Retinal pigment epithelial cell (primary cell): ENCODE measurements around the gene TNFRSF13B.
"Not testable (repeated sequence)": the region's sequence is repeated elsewhere in the genome, so short reads cannot be mapped to it uniquely, and the experiment has no call there.

ENCODE experiments used
- DNase-seq: peaks from one replicate; pipeline ENCODE4 v3.0.0-alpha.2; 2010; ENCODE audit warnings: low read depth
- H3K4me3 ChIP-seq: 2 replicates; pipeline ENCODE4 v1.5.1; 2011; ENCODE audit warnings: mild to moderate bottlenecking, low read length, control low read depth, moderate library complexity
- CTCF ChIP-seq: conservative IDR thresholded peaks from 2 replicates; pipeline ENCODE4 v1.5.1; 2011; ENCODE audit warnings: low read depth, low read length, control low read depth, inconsistent platforms

TNFRSF13B gene

GRCh38 chr17:17018021-17018441 is 46.1 kb upstream of the TNFRSF13B start:
- no peak for TF ChIP-seq CTCF
- no peak for DNase-seq
- no peak overlapping the region for H3K4me3 ChIP-seq

GRCh38 chr17:17017343-17018014 is 45.6 kb upstream of the TNFRSF13B start:
- no peak for DNase-seq
- no peak for TF ChIP-seq CTCF
- H3K4me3 ChIP-seq: no peak overlapping the region

- not testable (repeated sequence) for H3K4me3 ChIP-seq, DNase-seq
Observed at GRCh38 chr17:17016199-17017197, 44.6 kb upstream of the TNFRSF13B start.

GRCh38 chr17:17015230-17015629 is 43.3 kb upstream of the TNFRSF13B start:
- TF ChIP-seq CTCF: no peak
- no peak overlapping the region for H3K4me3 ChIP-seq
- DNase-seq: no peak

GRCh38 chr17:17014748-17015124 is 42.8 kb upstream of the TNFRSF13B start:
- H3K4me3 ChIP-seq, DNase-seq: not testable (repeated sequence)

GRCh38 chr17:17013828-17014747 is 42.2 kb upstream of the TNFRSF13B start:
- DNase-seq, H3K4me3 ChIP-seq: not testable (repeated sequence)

- not testable (repeated sequence) for DNase-seq, H3K4me3 ChIP-seq
Observed at GRCh38 chr17:17011043-17011907, 39.4 kb upstream of the TNFRSF13B start.

- DNase-seq, H3K4me3 ChIP-seq: not testable (repeated sequence)
Observed at GRCh38 chr17:17010545-17011034, 38.7 kb upstream of the TNFRSF13B start.

GRCh38 chr17:17009972-17010371 is 38.1 kb upstream of the TNFRSF13B start:
- DNase-seq, H3K4me3 ChIP-seq: not testable (repeated sequence)

GRCh38 chr17:17008621-17009397 is 36.9 kb upstream of the TNFRSF13B start:
- H3K4me3 ChIP-seq, DNase-seq: not testable (repeated sequence)

- not testable (repeated sequence) for DNase-seq, H3K4me3 ChIP-seq
Observed at GRCh38 chr17:17007891-17008290, 36.0 kb upstream of the TNFRSF13B start.

- DNase-seq, H3K4me3 ChIP-seq: not testable (repeated sequence)
Observed at GRCh38 chr17:17004997-17005614, 33.2 kb upstream of the TNFRSF13B start.
